ENCODE data around the gene MTTP.
"Not testable (repeated sequence)": the region's sequence is repeated elsewhere in the genome, so short reads cannot be mapped to it uniquely, and the experiment has no call there.

The MTTP gene

GRCh38 chr4:99574530-99575324 lies at the start of gene MTTP:
MTTP (plus strand) TSS chr4:99574824; CDS start chr4:99574910, 86 bp downstream.
- DNase-seq (ENCODE audit: low read depth, low spot score) = no peak
- no peak within 1 kb of the TSS for H3K27ac ChIP-seq

- DNase-seq (ENCODE audit: low read depth, low spot score) = no peak
- peak overlapping the region; percentile 11 for H3K27ac ChIP-seq
Observed at GRCh38 chr4:99529228-99529627, 45.4 kb upstream of the MTTP start.

- no peak for DNase-seq (ENCODE audit: low read depth, low spot score)
- H3K27ac ChIP-seq = no peak overlapping the region
Observed at GRCh38 chr4:99529956-99530355, 44.7 kb upstream of the MTTP start.

- DNase-seq (ENCODE audit: low read depth, low spot score); H3K27ac ChIP-seq: not testable (repeated sequence)
Observed at GRCh38 chr4:99534699-99535098, 39.9 kb upstream of the MTTP start.

GRCh38 chr4:99536271-99536670 lies 38.4 kb upstream of the MTTP start:
- DNase-seq (ENCODE audit: low read depth, low spot score) = no peak
- H3K27ac ChIP-seq = no peak overlapping the region

GRCh38 chr4:99536848-99537247 lies 37.8 kb upstream of the MTTP start:
- no peak for DNase-seq (ENCODE audit: low read depth, low spot score)
- H3K27ac ChIP-seq = no peak overlapping the region

GRCh38 chr4:99537674-99538073 lies 37.0 kb upstream of the MTTP start:
- no peak overlapping the region for H3K27ac ChIP-seq
- DNase-seq (ENCODE audit: low read depth, low spot score) = no peak

GRCh38 chr4:99540277-99540939 lies 34.2 kb upstream of the MTTP start:
- no peak for DNase-seq (ENCODE audit: low read depth, low spot score)
- H3K27ac ChIP-seq = no peak overlapping the region

GRCh38 chr4:99552872-99553271 lies 21.8 kb upstream of the MTTP start:
- DNase-seq (ENCODE audit: low read depth, low spot score) = no peak
- H3K27ac ChIP-seq = no peak overlapping the region

GRCh38 chr4:99563310-99564186 lies 11.1 kb upstream of the MTTP start, which contains the start of gene TRMT10A:
TRMT10A (minus strand) TSS chr4:99564039; CDS start chr4:99559338, 4,701 bp downstream.
- H3K27ac ChIP-seq = peak within 1 kb of the TSS; percentile 91
- DNase-seq (ENCODE audit: low read depth, low spot score) = peak; percentile 89

- H3K27ac ChIP-seq = no peak overlapping the region
- DNase-seq (ENCODE audit: low read depth, low spot score) = no peak
Observed at GRCh38 chr4:99564921-99565320, 9.7 kb upstream of the MTTP start.

GRCh38 chr4:99571883-99572282 lies 2.7 kb upstream of the MTTP start:
- H3K27ac ChIP-seq = no peak overlapping the region
- no peak for DNase-seq (ENCODE audit: low read depth, low spot score)

- DNase-seq (ENCODE audit: low read depth, low spot score) = no peak
- H3K27ac ChIP-seq = no peak overlapping the region
Observed at GRCh38 chr4:99572527-99573240, 1.9 kb upstream of the MTTP start.

GRCh38 chr4:99573735-99574368 lies 772 bp upstream of the MTTP start:
- H3K27ac ChIP-seq = no peak overlapping the region
- no peak for DNase-seq (ENCODE audit: low read depth, low spot score)

GRCh38 chr4:99578714-99579113 lies 4.1 kb downstream of the MTTP start:
- no peak for DNase-seq (ENCODE audit: low read depth, low spot score)

GRCh38 chr4:99585516-99585915 lies 10.9 kb downstream of the MTTP start:
- no peak overlapping the region for H3K27ac ChIP-seq
- DNase-seq (ENCODE audit: low read depth, low spot score) = no peak

More at GRCh38 chr4:99578714-99579113, 4.1 kb downstream of the MTTP start:
- H3K27ac ChIP-seq = no peak overlapping the region

GRCh38 chr4:99586322-99586721 lies 11.7 kb downstream of the MTTP start:
- H3K27ac ChIP-seq = no peak overlapping the region
- DNase-seq (ENCODE audit: low read depth, low spot score) = no peak

GRCh38 chr4:99586797-99587196 lies 12.2 kb downstream of the MTTP start:
- H3K27ac ChIP-seq = no peak overlapping the region
- no peak for DNase-seq (ENCODE audit: low read depth, low spot score)

- no peak overlapping the region for H3K27ac ChIP-seq
- no peak for DNase-seq (ENCODE audit: low read depth, low spot score)
Observed at GRCh38 chr4:99587309-99587708, 12.7 kb downstream of the MTTP start.

GRCh38 chr4:99587803-99588202 lies 13.2 kb downstream of the MTTP start:
- no peak for DNase-seq (ENCODE audit: low read depth, low spot score)

More at GRCh38 chr4:99587803-99588202, 13.2 kb downstream of the MTTP start:
- H3K27ac ChIP-seq = no peak overlapping the region
